Osteocyte (in vitro differentiated cells): Measurements from ENCODE around the gene SAPCD1. TPM values are rescaled to one million over a fixed set of nuclear protein-coding genes. Genes with fewer than 3 reads are reported as not detected.

Experiments
- DNase-seq: peaks from one replicate; pipeline ENCODE4 v3.0.0; 2021; ENCODE audit warnings: mixed read lengths; ENCODE audit not compliant: unreplicated experiment; ENCODE audit errors: extremely low spot score
- H3K27ac Mint-ChIP-seq: one replicate; pipeline ENCODE4 v1.8.0; 2021; ENCODE audit warnings: mild to moderate bottlenecking, mixed read lengths; ENCODE audit not compliant: unreplicated experiment
- H3K27me3 Mint-ChIP-seq: one replicate; pipeline ENCODE4 v1.8.0; 2021; ENCODE audit warnings: mixed read lengths; ENCODE audit not compliant: unreplicated experiment
- H3K36me3 Mint-ChIP-seq: one replicate; pipeline ENCODE4 v1.8.0; 2021; ENCODE audit warnings: mixed read lengths; ENCODE audit not compliant: unreplicated experiment
- H3K4me1 Mint-ChIP-seq: one replicate; pipeline ENCODE4 v1.8.0; 2021; ENCODE audit warnings: mixed read lengths; ENCODE audit not compliant: unreplicated experiment
- H3K4me3 Mint-ChIP-seq: one replicate; pipeline ENCODE4 v1.8.0; 2021; ENCODE audit warnings: mild to moderate bottlenecking, moderate library complexity, mixed read lengths; ENCODE audit not compliant: unreplicated experiment
- H3K9me3 Mint-ChIP-seq: one replicate; pipeline ENCODE4 v1.8.0; 2021; ENCODE audit warnings: mixed read lengths; ENCODE audit not compliant: unreplicated experiment
- CTCF ChIP-seq: fragments of 200-600 bp; sonication (generic); IDR thresholded peaks from 2 replicates; pipeline ENCODE4 v1.5.0; 2021; ENCODE audit warnings: antibody characterized with exemption, mild to moderate bottlenecking, moderate library complexity
- total RNA-seq: library from RNA; stranded (reverse); gene quantifications from 2 replicates; pipeline ENCODE4 v1.2.1, GENCODE V29; 2021

The SAPCD1 gene
- total RNA-seq, 1 donor from 2014 or later = 3.4 TPM

- no peak for DNase-seq
- TF ChIP-seq CTCF = peak; percentile 35
- Mint-ChIP-seq H3K4me1 (peaks cover 52% of the 10 kb centered on the region), H3K36me3 (peaks cover 7% of the 10 kb centered on the region), H3K27me3 (no peaks in the 10 kb centered on the region), H3K9me3 (no peaks in the 10 kb centered on the region), H3K4me3 (peak overlapping the region; percentile 46), H3K27ac (peak overlapping the region; percentile 96)
These were observed 24.2 kb upstream of the SAPCD1 start for GRCh38 chr6:31737991-31738979.

- peak; percentile 99 for DNase-seq
- Mint-ChIP-seq H3K27me3 (no peaks in the 10 kb centered on the region), H3K4me3 (peak within 1 kb of the TSS; percentile 97), H3K27ac (peak within 1 kb of the TSS; percentile 96), H3K36me3 (no peaks in the 10 kb centered on the region), H3K4me1 (peaks cover 42% of the 10 kb centered on the region), H3K9me3 (no peaks in the 10 kb centered on the region)
- TF ChIP-seq CTCF = no peak
These were observed 22.6 kb upstream of the SAPCD1 start, which contains the start of gene MSH5 for GRCh38 chr6:31739639-31740396. MSH5 (plus strand) TSS chr6:31740005; CDS start chr6:31740467, 462 bp downstream.

- peak overlapping the region; percentile 96 for H3K27ac Mint-ChIP-seq
- no peak for DNase-seq
- no peaks in the 10 kb centered on the region for H3K9me3 Mint-ChIP-seq
- no peak for TF ChIP-seq CTCF
- no peaks in the 10 kb centered on the region for H3K27me3 Mint-ChIP-seq
- peaks cover 37% of the 10 kb centered on the region for H3K4me1 Mint-ChIP-seq
- H3K36me3 Mint-ChIP-seq = no peaks in the 10 kb centered on the region
- H3K4me3 Mint-ChIP-seq = peak overlapping the region; percentile 97
These were observed 21.8 kb upstream of the SAPCD1 start for GRCh38 chr6:31740397-31741223.

- no peak for TF ChIP-seq CTCF
- no peak overlapping the region for H3K4me3 Mint-ChIP-seq
- H3K36me3 Mint-ChIP-seq = no peaks in the 10 kb centered on the region
- no peaks in the 10 kb centered on the region for H3K27me3 Mint-ChIP-seq
- DNase-seq = no peak
- no peaks in the 10 kb centered on the region for H3K9me3 Mint-ChIP-seq
- H3K4me1 Mint-ChIP-seq = peaks cover 33% of the 10 kb centered on the region
- no peak overlapping the region for H3K27ac Mint-ChIP-seq
These were observed 20.6 kb upstream of the SAPCD1 start for GRCh38 chr6:31741815-31742214.
